DOHH2 (cell line): ENCODE data around the gene CYP3A5.
"Not testable (repeated sequence)": the region's sequence is repeated elsewhere in the genome, so short reads cannot be mapped to it uniquely, and the experiment has no call there.

ENCODE experiments used
- H3F3A ChIP-seq: fragments of 200-600 bp; sonication (generic), shearing (Covaris generic); 2 replicates; pipeline ENCODE4 v1.6.0; 2016; ENCODE audit warnings: antibody characterized with exemption, mild to moderate bottlenecking; ENCODE audit not compliant: control insufficient read depth, insufficient read depth
- H3K27ac ChIP-seq: fragments of 200-600 bp; sonication (generic); 2 replicates; pipeline ENCODE4 v1.5.1; 2014; ENCODE audit warnings: low read depth, mild to moderate bottlenecking, low read length, moderate library complexity
- H3K27me3 ChIP-seq: fragments of 200-600 bp; sonication (generic); 2 replicates; pipeline ENCODE4 v1.6.1; 2014; ENCODE audit warnings: mild to moderate bottlenecking, low read length, mixed read lengths; ENCODE audit not compliant: control insufficient read depth
- H3K36me3 ChIP-seq: fragments of 200-600 bp; sonication (generic); 2 replicates; pipeline ENCODE4 v1.6.1; 2014; ENCODE audit warnings: mild to moderate bottlenecking, low read length, moderate library complexity, mixed read lengths; ENCODE audit not compliant: control insufficient read depth
- H3K4me1 ChIP-seq: fragments of 200-600 bp; sonication (generic); 2 replicates; pipeline ENCODE4 v1.6.1; 2014; ENCODE audit warnings: mild to moderate bottlenecking, low read length, mixed read lengths; ENCODE audit not compliant: control insufficient read depth
- H3K4me2 ChIP-seq: fragments of 200-600 bp; sonication (generic); 2 replicates; pipeline ENCODE4 v1.6.0; 2014; ENCODE audit warnings: mild to moderate bottlenecking, low read length, moderate library complexity
- H3K4me3 ChIP-seq: fragments of 200-600 bp; sonication (generic); 2 replicates; pipeline ENCODE4 v1.5.1; 2014; ENCODE audit warnings: mild to moderate bottlenecking, low read length, mixed read lengths
- H3K79me2 ChIP-seq: fragments of 200-600 bp; sonication (generic); 2 replicates; pipeline ENCODE4 v1.6.1; 2014; ENCODE audit warnings: mild to moderate bottlenecking, low read length, mixed read lengths; ENCODE audit not compliant: control insufficient read depth
- H3K9me2 ChIP-seq: fragments of 200-600 bp; sonication (generic); replicated peaks from 2 replicates; pipeline ENCODE4 v1.6.1; 2014; ENCODE audit warnings: mild to moderate bottlenecking, low read length, mixed read lengths; ENCODE audit not compliant: control insufficient read depth
- H3K9me3 ChIP-seq: fragments of 200-600 bp; sonication (generic); 2 replicates; pipeline ENCODE4 v1.6.1; 2014; ENCODE audit warnings: antibody characterized with exemption, low read length, mixed read lengths; ENCODE audit not compliant: control insufficient read depth, insufficient read depth
- H4K20me1 ChIP-seq: fragments of 200-600 bp; sonication (generic); 2 replicates; pipeline ENCODE4 v1.6.0; 2014; ENCODE audit warnings: low read depth, mild to moderate bottlenecking, antibody characterized with exemption, low read length, moderate library complexity; ENCODE audit not compliant: control insufficient read depth, insufficient read depth
- EZH2phosphoT487 ChIP-seq: fragments of 200-600 bp; sonication (generic); IDR thresholded peaks from 2 replicates; pipeline ENCODE4 v1.6.1; 2017; ENCODE audit warnings: borderline replicate concordance, mild to moderate bottlenecking, antibody characterized with exemption, low read length, moderate library complexity, mixed read lengths
- TF ChIP-seq, protein P1 (sequence below): fragments of 200-600 bp; sonication (generic); IDR thresholded peaks from one replicate; pipeline ENCODE4 v1.5.1; 2014; ENCODE audit warnings: antibody characterized with exemption, mild to moderate bottlenecking, low read depth, low read length; ENCODE audit not compliant: poor library complexity, severe bottlenecking

The CYP3A5 gene

DNA sequence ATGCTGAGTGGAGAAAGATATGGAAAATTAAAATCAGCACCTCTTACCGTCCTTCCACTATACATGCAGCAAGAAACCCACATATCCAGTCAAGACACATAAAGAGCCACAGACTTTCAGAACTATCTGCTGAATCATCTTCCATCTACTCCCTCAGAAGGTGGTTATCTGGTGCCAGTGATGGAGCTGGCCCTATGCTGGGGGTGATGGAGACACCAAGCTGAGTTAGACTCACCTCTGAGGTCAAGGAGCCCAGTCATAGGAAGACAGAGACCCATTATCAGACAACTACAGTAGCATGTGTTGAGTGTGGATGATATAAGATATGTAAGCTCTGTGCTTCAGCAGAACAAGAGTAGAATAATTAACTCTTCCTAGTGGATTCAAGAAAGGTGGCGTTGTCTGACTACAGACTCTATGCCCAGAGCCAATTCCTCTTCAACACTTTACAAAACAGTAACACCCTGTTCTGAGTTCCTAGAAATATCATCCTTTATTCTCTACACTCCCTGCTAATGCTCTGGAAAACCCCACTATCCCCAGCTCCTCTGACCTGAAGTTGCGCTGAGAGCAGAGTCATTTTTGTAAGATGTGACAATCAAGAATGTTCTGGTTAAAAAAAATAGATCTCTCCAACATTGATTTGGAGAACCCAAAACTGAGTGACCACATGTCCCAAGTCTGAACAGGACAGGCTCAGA is 14.3 kb downstream of the CYP3A5 start:
- H3K9me2 ChIP-seq = no peaks in the 10 kb centered on the region
- no peaks in the 10 kb centered on the region for H3K4me1 ChIP-seq
- no peak for TF ChIP-seq EZH2phosphoT487
- TF ChIP-seq, protein P1, sequence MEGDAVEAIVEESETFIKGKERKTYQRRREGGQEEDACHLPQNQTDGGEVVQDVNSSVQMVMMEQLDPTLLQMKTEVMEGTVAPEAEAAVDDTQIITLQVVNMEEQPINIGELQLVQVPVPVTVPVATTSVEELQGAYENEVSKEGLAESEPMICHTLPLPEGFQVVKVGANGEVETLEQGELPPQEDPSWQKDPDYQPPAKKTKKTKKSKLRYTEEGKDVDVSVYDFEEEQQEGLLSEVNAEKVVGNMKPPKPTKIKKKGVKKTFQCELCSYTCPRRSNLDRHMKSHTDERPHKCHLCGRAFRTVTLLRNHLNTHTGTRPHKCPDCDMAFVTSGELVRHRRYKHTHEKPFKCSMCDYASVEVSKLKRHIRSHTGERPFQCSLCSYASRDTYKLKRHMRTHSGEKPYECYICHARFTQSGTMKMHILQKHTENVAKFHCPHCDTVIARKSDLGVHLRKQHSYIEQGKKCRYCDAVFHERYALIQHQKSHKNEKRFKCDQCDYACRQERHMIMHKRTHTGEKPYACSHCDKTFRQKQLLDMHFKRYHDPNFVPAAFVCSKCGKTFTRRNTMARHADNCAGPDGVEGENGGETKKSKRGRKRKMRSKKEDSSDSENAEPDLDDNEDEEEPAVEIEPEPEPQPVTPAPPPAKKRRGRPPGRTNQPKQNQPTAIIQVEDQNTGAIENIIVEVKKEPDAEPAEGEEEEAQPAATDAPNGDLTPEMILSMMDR = no peak
- no peak overlapping the region for H3K4me3 ChIP-seq
- H3K79me2 ChIP-seq = no peaks in the 10 kb centered on the region
- no peaks in the 10 kb centered on the region for H4K20me1 ChIP-seq
- H3K27me3 ChIP-seq = no peaks in the 10 kb centered on the region
- no peak overlapping the region for H3K4me2 ChIP-seq
- H3K9me3 ChIP-seq = no peaks in the 10 kb centered on the region
- no peaks in the 10 kb centered on the region for H3F3A ChIP-seq
- H3K36me3 ChIP-seq = no peaks in the 10 kb centered on the region
- H3K27ac ChIP-seq = no peak overlapping the region

DNA sequence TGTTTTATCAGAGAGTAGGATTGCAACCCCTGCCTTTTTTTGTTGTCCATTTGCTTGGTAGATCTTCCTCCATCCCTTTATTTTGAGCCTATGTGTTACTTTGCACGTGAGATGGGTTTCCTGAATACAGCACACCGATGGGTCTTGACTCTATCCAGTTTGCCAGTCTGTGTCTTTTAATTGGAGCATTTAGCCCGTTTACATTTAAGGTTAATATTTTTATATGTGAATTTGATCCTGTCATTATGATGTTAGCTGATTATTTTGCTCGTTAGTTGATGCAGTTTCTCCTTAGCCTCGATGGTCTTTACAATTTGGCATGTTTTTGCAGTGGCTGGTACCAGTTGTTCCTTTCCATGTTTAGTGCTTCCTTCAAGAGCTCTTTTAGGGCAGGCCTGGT is 21.9 kb downstream of the CYP3A5 start:
- not testable (repeated sequence) for H3F3A ChIP-seq, H3K36me3 ChIP-seq, H4K20me1 ChIP-seq, H3K27me3 ChIP-seq, H3K79me2 ChIP-seq, H3K4me1 ChIP-seq, H3K27ac ChIP-seq, H3K4me2 ChIP-seq, H3K9me3 ChIP-seq, H3K4me3 ChIP-seq, H3K9me2 ChIP-seq

DNA sequence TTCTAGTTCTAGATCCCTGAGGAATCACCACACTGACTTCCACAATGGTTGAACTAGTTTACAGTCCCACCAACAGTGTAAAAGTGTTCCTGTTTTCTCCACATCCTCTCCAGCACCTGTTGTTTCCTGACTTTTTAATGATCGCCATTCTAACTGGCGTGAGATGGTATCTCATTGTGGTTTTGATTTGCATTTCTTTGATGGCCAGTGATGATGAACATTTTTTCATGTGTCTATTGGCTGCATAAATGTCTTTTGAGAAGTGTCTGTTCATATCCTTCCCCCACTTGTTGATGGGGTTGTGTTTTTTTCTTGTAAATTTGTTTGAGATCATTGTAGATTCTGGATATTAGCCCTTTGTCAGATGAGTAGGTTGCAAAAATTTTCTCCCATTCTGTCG is 25.2 kb downstream of the CYP3A5 start:
- H3K79me2 ChIP-seq, H3K4me1 ChIP-seq, H3K4me3 ChIP-seq, H3K9me3 ChIP-seq, H3K4me2 ChIP-seq, H3K27me3 ChIP-seq, H3K36me3 ChIP-seq, H3K9me2 ChIP-seq, H3F3A ChIP-seq, H3K27ac ChIP-seq, H4K20me1 ChIP-seq: not testable (repeated sequence)

DNA sequence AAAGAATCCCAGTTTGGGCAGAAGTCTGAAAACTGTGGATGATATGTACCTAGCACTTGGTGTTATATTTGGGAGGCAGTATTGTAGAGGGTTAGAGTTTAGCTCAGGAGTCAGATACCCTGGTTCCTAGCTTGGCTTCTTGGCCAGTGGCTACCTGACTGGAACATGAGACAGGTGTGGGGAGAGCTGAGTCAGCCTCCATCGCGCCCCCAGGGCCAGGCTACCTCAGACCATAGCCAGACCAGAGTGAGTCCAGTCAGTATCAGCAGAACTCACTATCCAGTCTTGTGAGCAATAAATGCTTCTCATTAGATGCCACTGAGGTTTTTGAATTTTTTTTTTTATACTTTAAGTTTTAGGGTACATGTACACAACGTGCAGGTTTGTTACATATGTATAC is 26.0 kb downstream of the CYP3A5 start:
- no peaks in the 10 kb centered on the region for H3K4me1 ChIP-seq
- TF ChIP-seq, protein P1 = no peak
- no peak for TF ChIP-seq EZH2phosphoT487
- no peaks in the 10 kb centered on the region; the same call in 1 of the 2 replicates for H4K20me1 ChIP-seq
- no peaks in the 10 kb centered on the region for H3K27me3 ChIP-seq
- no peaks in the 10 kb centered on the region for H3K9me2 ChIP-seq
- no peaks in the 10 kb centered on the region for H3K79me2 ChIP-seq
- no peaks in the 10 kb centered on the region for H3K9me3 ChIP-seq
- H3K4me3 ChIP-seq = no peak overlapping the region
- H3F3A ChIP-seq = no peaks in the 10 kb centered on the region
- H3K36me3 ChIP-seq = no peaks in the 10 kb centered on the region
- no peak overlapping the region for H3K27ac ChIP-seq
- no peak overlapping the region for H3K4me2 ChIP-seq

DNA sequence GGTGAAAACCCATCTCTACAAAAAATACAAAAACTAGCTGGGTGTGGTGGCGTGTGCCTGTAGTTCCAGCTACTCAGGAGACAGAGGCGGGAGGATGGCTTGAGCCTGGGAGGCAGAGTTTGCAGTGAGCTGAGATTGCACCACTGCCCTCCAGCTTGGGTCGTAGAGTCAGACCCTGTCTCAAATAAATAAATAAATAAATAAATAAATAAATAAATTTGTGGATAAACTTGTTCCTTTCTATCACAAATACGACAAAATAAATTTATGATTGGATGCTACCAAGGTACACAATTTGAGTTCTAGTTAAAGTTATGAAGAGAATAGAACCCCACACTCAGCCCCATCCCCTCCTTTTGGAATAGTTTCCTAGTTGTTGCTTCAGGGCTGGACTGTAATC is 26.5 kb downstream of the CYP3A5 start:
- H3K36me3 ChIP-seq, H3K79me2 ChIP-seq, H3K4me2 ChIP-seq, H3K4me3 ChIP-seq, H4K20me1 ChIP-seq, H3K9me3 ChIP-seq, H3K4me1 ChIP-seq, H3F3A ChIP-seq, H3K27me3 ChIP-seq, H3K27ac ChIP-seq, H3K9me2 ChIP-seq: not testable (repeated sequence)
